Fibroblast of skin of abdomen (primary cell): Measurements from ENCODE around the gene EME1.
"Not testable (repeated sequence)": the region's sequence is repeated elsewhere in the genome, so short reads cannot be mapped to it uniquely, and the experiment has no call there.

Source experiments
- DNase-seq: peaks from one replicate; pipeline ENCODE4 v3.0.0-alpha.2; 2013

The EME1 gene

GRCh38 chr17:50394711-50395110 is 21.7 kb downstream of the EME1 start:
- no peak for DNase-seq

- peak; percentile 51 for DNase-seq
Observed at GRCh38 chr17:50396261-50397110, 23.5 kb downstream of the EME1 start.

GRCh38 chr17:50397111-50397918 is 24.3 kb downstream of the EME1 start, which contains the start of gene LRRC59:
TSS of gene LRRC59 (minus strand) at chr17:50397523. CDS start at chr17:50397317, 206 bp downstream.
- DNase-seq: peak; percentile 84

- no peak for DNase-seq
Observed at GRCh38 chr17:50397919-50398285, 24.9 kb downstream of the EME1 start.

- not testable (repeated sequence) for DNase-seq
Observed at GRCh38 chr17:50398672-50399071, 25.6 kb downstream of the EME1 start.

GRCh38 chr17:50399591-50399990 is 26.6 kb downstream of the EME1 start:
- not testable (repeated sequence) for DNase-seq

GRCh38 chr17:50405351-50405750 is 32.3 kb downstream of the EME1 start:
- DNase-seq: not testable (repeated sequence)

- no peak for DNase-seq
Observed at GRCh38 chr17:50406578-50406977, 33.5 kb downstream of the EME1 start.

GRCh38 chr17:50407921-50408320 is 34.9 kb downstream of the EME1 start:
- no peak for DNase-seq

GRCh38 chr17:50412188-50412732 is 39.2 kb downstream of the EME1 start:
- DNase-seq: no peak

- DNase-seq: no peak
Observed at GRCh38 chr17:50414808-50415207, 41.8 kb downstream of the EME1 start.

GRCh38 chr17:50419577-50419976 is 46.5 kb downstream of the EME1 start:
- not testable (repeated sequence) for DNase-seq

GRCh38 chr17:50420419-50421112 is 47.5 kb downstream of the EME1 start:
- DNase-seq: peak; percentile 47

GRCh38 chr17:50421308-50422051 is 48.5 kb downstream of the EME1 start:
- DNase-seq: peak; percentile 38

GRCh38 chr17:50422738-50423137 is 49.7 kb downstream of the EME1 start:
- no peak for DNase-seq

- peak; percentile 98 for DNase-seq
Observed at GRCh38 chr17:50423553-50424159, 50.6 kb downstream of the EME1 start.

- DNase-seq: no peak
Observed at GRCh38 chr17:50424246-50424995, 51.4 kb downstream of the EME1 start.

- no peak for DNase-seq
Observed at GRCh38 chr17:50424996-50425681, 52.1 kb downstream of the EME1 start.

- peak; percentile 62 for DNase-seq
Observed at GRCh38 chr17:50425682-50426471, 52.8 kb downstream of the EME1 start, which contains the start of gene ACSF2. TSS of gene ACSF2 (plus strand) at chr17:50426218. CDS start at chr17:50426262, 44 bp downstream.
